ENCODE results near the gene MAP4K2. TPM values are rescaled to one million over a fixed set of nuclear protein-coding genes. Genes with fewer than 3 reads are reported as not detected.

Gene MAP4K2
- total RNA-seq, 1 experiment from 2014 or later = 24.7 TPM

DNA sequence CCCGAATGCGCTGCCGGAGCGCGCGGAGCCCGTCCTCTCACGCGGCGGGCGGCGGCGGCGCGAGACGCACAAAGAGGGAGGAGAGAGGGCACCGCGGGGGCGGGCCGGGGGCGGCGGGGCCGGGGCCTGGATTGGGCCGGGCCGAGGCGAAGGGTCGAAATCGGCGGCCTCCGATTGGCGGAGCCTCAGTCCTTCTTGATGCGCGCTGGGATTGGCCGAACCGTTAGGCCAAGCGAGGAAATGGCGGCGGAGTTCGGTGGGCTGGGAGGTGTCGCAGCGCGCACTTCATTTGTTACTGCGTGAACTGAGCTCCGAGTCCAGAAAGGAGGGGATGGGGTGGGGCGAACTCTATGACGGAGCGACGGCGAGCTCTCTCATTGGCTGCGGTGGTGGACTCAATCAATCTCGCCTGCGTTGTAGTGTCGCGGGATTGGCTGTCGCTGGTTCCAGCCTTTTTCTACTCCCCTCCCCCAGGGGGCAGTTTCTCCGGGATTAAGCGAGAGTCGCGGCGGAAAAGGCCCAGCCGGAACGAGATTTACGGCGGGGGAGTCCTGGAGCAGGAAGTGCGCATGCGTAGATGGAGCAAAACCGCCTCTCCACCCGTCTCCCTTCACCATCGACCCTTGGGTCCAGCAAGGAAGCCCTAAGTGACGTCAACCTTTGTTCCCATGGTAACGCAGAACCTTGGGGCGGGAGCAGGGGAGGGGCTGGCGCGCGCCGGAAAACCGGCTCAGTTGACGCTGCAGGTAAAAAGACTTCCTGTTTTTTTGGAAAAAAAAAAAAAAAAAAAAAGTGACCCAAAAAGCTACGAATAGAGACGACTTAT, 24.3 kb downstream of the MAP4K2 start, which contains the start of gene SF1:
Gene SF1, minus strand, starts transcription at position 70 of the 826 bp plus-strand sequence. CDS start 150 bp downstream, outside the sequence.
- peak within 1 kb of the TSS; percentile 87 for H3K9ac ChIP-seq (ENCODE audit: extremely low read depth, insufficient read length, low read length)
- no peak within 1 kb of the TSS for H2BK5ac ChIP-seq (ENCODE audit: insufficient read length, low read length)
- no peak within 1 kb of the TSS for H3T11ph ChIP-seq (ENCODE audit: low read length)
- no peak within 1 kb of the TSS for H2AK5ac ChIP-seq (ENCODE audit: insufficient read length, low read length)
- no peak within 1 kb of the TSS for H4K5ac ChIP-seq (ENCODE audit: insufficient read length, low read depth, low read length)
- no peaks in the 10 kb centered on the region for H3K9me3 ChIP-seq (ENCODE audit: control insufficient read depth, low read depth, low read length)
- H2BK20ac ChIP-seq (ENCODE audit: low read depth, low read length, poor library complexity, severe bottlenecking) = no peak within 1 kb of the TSS
- no peaks in the 10 kb centered on the region; a peak in 1 of 5 replicates for H3K9me3 Mint-ChIP-seq
- H3K23me2 ChIP-seq (ENCODE audit: insufficient read length, low read depth, low read length, poor library complexity, severe bottlenecking) = no peaks in the 10 kb centered on the region
- H3K4me1 Mint-ChIP-seq = peaks cover 23 to 39% of the 10 kb centered on the region in 2 experiments
- no peaks in the 10 kb centered on the region for H3K27me3 ChIP-seq (ENCODE audit: insufficient read depth, low read length)
- H3K79me1 ChIP-seq (ENCODE audit: insufficient read depth, low read depth, low read length, poor library complexity, severe bottlenecking) = peaks cover 3% of the 10 kb centered on the region
- H3K4me2 ChIP-seq (ENCODE audit: insufficient read depth, insufficient read length, low read length) = peak within 1 kb of the TSS; percentile 81
- H2AFZ ChIP-seq (ENCODE audit: low read length) = no peak within 1 kb of the TSS
- H3K36me3 Mint-ChIP-seq (ENCODE audit: insufficient read depth in 1 of 3, low read depth in 3 of 3) = peaks cover 36 to 42% (median 39%) of the 10 kb centered on the region in 3 experiments
- H4K8ac ChIP-seq (replicated peaks; ENCODE audit: insufficient read length, low read depth, low read length) = no peak within 1 kb of the TSS
- no peak within 1 kb of the TSS for H3K23ac ChIP-seq (ENCODE audit: insufficient read length, low read depth, low read length)
- peak within 1 kb of the TSS; percentile 90 to 95 for H3K4me3 Mint-ChIP-seq
- H3K27ac Mint-ChIP-seq = peak within 1 kb of the TSS; percentile 98 to 100 (median 99)
- no peaks in the 10 kb centered on the region for H4K20me1 ChIP-seq (ENCODE audit: control insufficient read depth, insufficient read depth, insufficient read length)
- no peak within 1 kb of the TSS; the same call in 1 of the 2 replicates for H3K4ac ChIP-seq (ENCODE audit: low read depth, low read length)
- H3K79me2 ChIP-seq (ENCODE audit: insufficient read depth, low read length) = peaks cover 23% of the 10 kb centered on the region
- no peak within 1 kb of the TSS for H2BK15ac ChIP-seq (ENCODE audit: low read depth, low read length)
- no peaks in the 10 kb centered on the region for H3K27me3 Mint-ChIP-seq (ENCODE audit: low read depth)
- H4K91ac ChIP-seq (ENCODE audit: insufficient read length, low read depth, low read length) = no peak within 1 kb of the TSS
- DNase-seq = peak; percentile 99
- H3K27ac ChIP-seq (ENCODE audit: insufficient read length, low read depth, low read length) = peak within 1 kb of the TSS; percentile 42
- no peak within 1 kb of the TSS for H2BK120ac ChIP-seq (ENCODE audit: low read depth, low read length, poor library complexity, severe bottlenecking)
- peak within 1 kb of the TSS; percentile 92 for H3K18ac ChIP-seq (ENCODE audit: insufficient read length, low read depth, low read length)
- peak within 1 kb of the TSS; percentile 96 for H3K14ac ChIP-seq (ENCODE audit: insufficient read depth, low read length)
- no peaks in the 10 kb centered on the region for H3K4me1 ChIP-seq (ENCODE audit: insufficient read depth, low read length)
- no peak within 1 kb of the TSS for H2BK12ac ChIP-seq (ENCODE audit: insufficient read length, low read depth, low read length)
- TF ChIP-seq, protein P1, sequence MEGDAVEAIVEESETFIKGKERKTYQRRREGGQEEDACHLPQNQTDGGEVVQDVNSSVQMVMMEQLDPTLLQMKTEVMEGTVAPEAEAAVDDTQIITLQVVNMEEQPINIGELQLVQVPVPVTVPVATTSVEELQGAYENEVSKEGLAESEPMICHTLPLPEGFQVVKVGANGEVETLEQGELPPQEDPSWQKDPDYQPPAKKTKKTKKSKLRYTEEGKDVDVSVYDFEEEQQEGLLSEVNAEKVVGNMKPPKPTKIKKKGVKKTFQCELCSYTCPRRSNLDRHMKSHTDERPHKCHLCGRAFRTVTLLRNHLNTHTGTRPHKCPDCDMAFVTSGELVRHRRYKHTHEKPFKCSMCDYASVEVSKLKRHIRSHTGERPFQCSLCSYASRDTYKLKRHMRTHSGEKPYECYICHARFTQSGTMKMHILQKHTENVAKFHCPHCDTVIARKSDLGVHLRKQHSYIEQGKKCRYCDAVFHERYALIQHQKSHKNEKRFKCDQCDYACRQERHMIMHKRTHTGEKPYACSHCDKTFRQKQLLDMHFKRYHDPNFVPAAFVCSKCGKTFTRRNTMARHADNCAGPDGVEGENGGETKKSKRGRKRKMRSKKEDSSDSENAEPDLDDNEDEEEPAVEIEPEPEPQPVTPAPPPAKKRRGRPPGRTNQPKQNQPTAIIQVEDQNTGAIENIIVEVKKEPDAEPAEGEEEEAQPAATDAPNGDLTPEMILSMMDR (conservative IDR thresholded peaks at IDR 0.05) = peak; percentile 19; the same call in 2 of the 3 replicates
- no peak within 1 kb of the TSS for H3K56ac ChIP-seq (ENCODE audit: insufficient read length, low read depth, low read length)
- WGBS (ENCODE audit: extremely low coverage, insufficient read length, low lambda C conversion rate) = no CpG with 5 or more reads among the region's 80 CpGs

Measured in H9 (cell line).